ENCODE measurements around the gene BYSL. TPM values are rescaled to one million over a fixed set of nuclear protein-coding genes. Genes with fewer than 3 reads are reported as not detected.

Gene BYSL
- total RNA-seq, 2 experiments from 2014 or later = 46.6 to 51.0 TPM

DNA sequence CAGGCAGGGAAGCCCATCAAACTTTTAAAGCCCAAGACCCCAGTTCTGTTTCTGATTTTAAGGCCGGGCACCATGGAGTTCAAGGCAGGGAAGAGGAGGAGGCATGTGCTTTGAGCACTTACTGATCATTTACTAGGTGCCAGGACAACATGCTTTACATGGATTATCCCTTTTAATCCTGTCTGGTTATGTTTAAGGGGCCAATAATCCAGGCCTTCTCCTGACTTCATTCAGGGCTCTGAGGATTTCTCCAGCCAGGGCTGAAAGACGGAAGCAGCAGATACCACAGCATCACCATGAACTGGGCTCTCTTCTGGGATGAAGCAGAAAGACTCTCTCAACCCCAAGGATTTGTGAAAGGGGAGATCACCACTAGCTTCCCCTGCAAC lies 16.2 kb downstream of the BYSL start:
- intact Hi-C loops (cut with micrococcal nuclease) = loop anchor here (2.0 to 5.0 kb wide), 2 partner anchors 43 to 150 kb away; partner anchors contain the start of genes TOMM6 and USP49
- POLR2A ChIA-PET = interaction anchor here (1.7 to 12.8 kb wide), 3 partner anchors 17 to 114 kb away, joined by 6 to 177 read pairs (median 6); partner anchors contain the start of genes MED20 and TAF8
- Mint-ChIP-seq H3K36me3 (peaks cover 74% of the 10 kb centered on the region), H3K9me3 (no peaks in the 10 kb centered on the region), H3K4me1 (ENCODE audit: low read depth) (peaks cover 53% of the 10 kb centered on the region), H3K27ac (peak overlapping the region; percentile 90), H3K27me3 (no peaks in the 10 kb centered on the region), H3K4me3 (peak overlapping the region; percentile 99)
- CTCF ChIA-PET = interaction anchor here (1.0 to 18.7 kb wide), 8 partner anchors 16 to 150 kb away, joined by 3 to 470 read pairs (median 6); partner anchors contain the start of genes BYSL, MED20, TAF8 and TOMM6
- DNase-seq = no peak

DNA sequence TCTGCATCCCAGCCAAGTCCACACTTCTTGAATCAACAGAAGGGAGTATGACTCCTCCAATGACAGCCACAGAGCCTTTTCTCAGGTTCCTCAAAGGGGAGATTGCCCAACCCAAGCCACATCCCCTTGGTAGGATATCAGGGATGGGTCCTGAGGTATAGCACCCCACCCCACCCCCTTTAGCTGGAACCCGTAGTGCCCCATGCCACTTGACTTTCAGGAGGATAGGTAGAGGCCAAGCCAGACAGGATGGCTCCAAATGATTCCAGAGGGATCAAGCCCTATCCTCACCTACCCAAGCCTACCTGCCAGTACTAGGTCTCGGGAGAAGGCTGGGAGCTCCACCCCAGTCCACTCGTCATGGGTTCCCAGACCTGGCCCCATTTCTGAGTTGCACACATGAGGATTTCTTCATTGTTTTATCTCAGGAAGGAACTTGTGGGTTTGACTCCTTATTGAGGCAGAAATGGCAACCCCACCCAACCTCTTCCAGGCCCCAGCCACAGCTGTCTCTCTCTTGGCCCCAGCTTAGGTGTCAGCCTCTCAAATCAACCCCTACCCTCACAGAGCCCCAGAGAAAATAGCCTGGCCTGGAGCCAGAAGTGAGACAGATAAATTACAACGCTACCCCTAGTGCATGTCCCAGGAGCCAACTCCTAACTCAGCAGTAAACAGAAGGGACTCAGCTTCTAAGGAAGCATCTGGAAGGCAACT lies 16.7 kb downstream of the BYSL start:
- Mint-ChIP-seq H3K27me3 (no peaks in the 10 kb centered on the region), H3K4me3 (peak overlapping the region; percentile 99), H3K4me1 (ENCODE audit: low read depth) (peaks cover 53% of the 10 kb centered on the region), H3K9me3 (no peaks in the 10 kb centered on the region), H3K36me3 (peaks cover 70% of the 10 kb centered on the region), H3K27ac (peak overlapping the region; percentile 90)
- ChIA-PET CTCF (interaction anchor here (1.0 to 18.7 kb wide), 9 partner anchors 8 to 150 kb away, joined by 3 to 470 read pairs (median 7); partner anchors contain the start of genes BYSL, MED20, TAF8 and TOMM6), POLR2A (interaction anchor here (1.6 to 12.8 kb wide), 5 partner anchors 17 to 113 kb away, joined by 6 to 177 read pairs (median 11); partner anchors contain the start of genes BYSL, MED20 and TAF8)
- intact Hi-C loops (cut with micrococcal nuclease) = loop anchor here (2.0 to 5.0 kb wide), 2 partner anchors 43 to 151 kb away; partner anchors contain the start of genes TOMM6 and USP49
- DNase-seq = peak; percentile 48

DNA sequence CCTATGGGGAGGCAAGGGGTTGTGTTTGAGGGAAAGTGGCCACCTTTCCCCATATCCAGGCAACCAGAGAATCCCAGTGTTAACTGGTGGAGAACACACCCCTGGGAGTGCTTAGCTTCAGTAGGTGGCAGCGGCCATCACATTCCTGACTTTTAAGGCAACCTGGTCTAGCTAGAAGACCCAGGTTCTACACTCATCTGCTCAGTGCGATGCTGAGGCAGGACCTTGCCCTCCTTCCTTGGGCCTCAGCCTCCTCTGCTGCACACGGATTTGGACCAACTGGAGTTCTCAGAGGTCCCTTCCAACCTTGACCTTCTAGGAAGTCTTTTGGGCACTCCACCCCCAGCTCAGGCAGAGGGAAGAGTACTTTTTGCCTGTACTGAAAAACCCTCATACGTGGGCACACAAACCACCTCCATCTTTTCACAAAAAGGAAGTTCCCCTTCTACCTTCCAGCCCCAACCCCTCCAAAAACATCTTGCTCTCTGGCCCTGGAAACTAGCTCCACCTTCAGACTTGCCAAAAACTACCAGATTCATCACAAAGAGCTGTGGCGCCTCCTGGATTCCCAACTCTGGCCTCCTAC lies 17.4 kb downstream of the BYSL start:
- H3K36me3 Mint-ChIP-seq = peaks cover 69% of the 10 kb centered on the region
- intact Hi-C loops (cut with micrococcal nuclease) = loop anchor here (5.0 kb wide), 1 partner anchor 151 kb away; the partner anchor contains the start of gene TOMM6
- H3K4me1 Mint-ChIP-seq (ENCODE audit: low read depth) = peaks cover 55% of the 10 kb centered on the region
- no peak for DNase-seq
- H3K9me3 Mint-ChIP-seq = no peaks in the 10 kb centered on the region
- CTCF ChIA-PET = interaction anchor here (0.7 to 18.7 kb wide), 13 partner anchors 8 to 151 kb away, joined by 3 to 470 read pairs (median 5); partner anchors contain the start of genes BYSL, MED20, TAF8 and TOMM6
- H3K27me3 Mint-ChIP-seq = no peaks in the 10 kb centered on the region
- peak overlapping the region; percentile 90 for H3K27ac Mint-ChIP-seq
- H3K4me3 Mint-ChIP-seq = peak overlapping the region; percentile 99
- POLR2A ChIA-PET = interaction anchor here (0.5 to 12.8 kb wide), 10 partner anchors 12 to 113 kb away, joined by 3 to 177 read pairs (median 6); partner anchors contain the start of genes BYSL, MED20 and TAF8

DNA sequence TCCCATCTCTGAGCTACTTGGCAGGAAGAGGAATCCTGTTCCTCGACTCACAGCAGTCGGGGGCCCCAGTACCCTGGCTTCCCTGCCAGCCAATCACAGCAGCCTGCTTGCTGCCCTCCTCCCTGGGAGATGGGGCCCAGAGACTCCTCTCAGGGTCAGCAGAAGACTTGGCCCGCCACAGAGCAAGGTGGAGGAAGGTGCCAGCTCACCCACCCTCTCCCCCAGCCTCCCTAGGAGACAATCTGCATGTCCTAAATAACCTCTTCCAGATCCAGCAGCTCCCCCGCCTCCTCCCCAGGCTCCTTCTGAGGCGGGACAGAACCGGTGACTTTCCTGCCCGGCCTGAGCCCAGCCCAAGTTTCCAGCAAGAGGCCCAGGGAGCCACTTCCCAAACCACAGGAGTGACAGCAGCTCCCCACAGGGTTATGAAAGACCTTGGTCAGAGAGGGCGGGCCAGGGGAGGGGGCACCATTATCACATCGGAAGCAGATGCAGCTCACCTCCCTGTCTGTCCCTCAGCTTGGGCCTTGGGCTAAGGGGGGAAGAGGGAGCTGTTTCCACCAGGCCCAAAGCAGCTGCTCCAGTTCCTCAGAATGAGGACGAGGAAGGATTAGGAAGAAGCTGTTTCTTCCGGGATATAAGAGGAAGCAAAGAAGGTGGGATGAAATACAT lies 18.0 kb downstream of the BYSL start:
- POLR2A ChIA-PET = interaction anchor here (0.7 to 12.8 kb wide), 12 partner anchors 9 to 112 kb away, joined by 3 to 177 read pairs (median 5); partner anchors contain the start of genes BYSL, MED20 and TAF8
- H3K27me3 Mint-ChIP-seq = no peaks in the 10 kb centered on the region
- CTCF ChIA-PET = interaction anchor here (0.7 to 18.7 kb wide), 16 partner anchors 9 to 165 kb away, joined by 3 to 470 read pairs (median 5); partner anchors contain the start of genes BYSL, MED20 and TAF8
- DNase-seq = peak; percentile 70
- peaks cover 55% of the 10 kb centered on the region for H3K4me1 Mint-ChIP-seq (ENCODE audit: low read depth)
- H3K9me3 Mint-ChIP-seq = no peaks in the 10 kb centered on the region
- H3K27ac Mint-ChIP-seq = peak overlapping the region; percentile 90
- H3K36me3 Mint-ChIP-seq = peaks cover 62% of the 10 kb centered on the region
- intact Hi-C loops (cut with micrococcal nuclease) = loop anchor here (5.0 kb wide), 1 partner anchor 152 kb away; the partner anchor contains the start of gene TOMM6
- H3K4me3 Mint-ChIP-seq = peak overlapping the region; percentile 99

DNA sequence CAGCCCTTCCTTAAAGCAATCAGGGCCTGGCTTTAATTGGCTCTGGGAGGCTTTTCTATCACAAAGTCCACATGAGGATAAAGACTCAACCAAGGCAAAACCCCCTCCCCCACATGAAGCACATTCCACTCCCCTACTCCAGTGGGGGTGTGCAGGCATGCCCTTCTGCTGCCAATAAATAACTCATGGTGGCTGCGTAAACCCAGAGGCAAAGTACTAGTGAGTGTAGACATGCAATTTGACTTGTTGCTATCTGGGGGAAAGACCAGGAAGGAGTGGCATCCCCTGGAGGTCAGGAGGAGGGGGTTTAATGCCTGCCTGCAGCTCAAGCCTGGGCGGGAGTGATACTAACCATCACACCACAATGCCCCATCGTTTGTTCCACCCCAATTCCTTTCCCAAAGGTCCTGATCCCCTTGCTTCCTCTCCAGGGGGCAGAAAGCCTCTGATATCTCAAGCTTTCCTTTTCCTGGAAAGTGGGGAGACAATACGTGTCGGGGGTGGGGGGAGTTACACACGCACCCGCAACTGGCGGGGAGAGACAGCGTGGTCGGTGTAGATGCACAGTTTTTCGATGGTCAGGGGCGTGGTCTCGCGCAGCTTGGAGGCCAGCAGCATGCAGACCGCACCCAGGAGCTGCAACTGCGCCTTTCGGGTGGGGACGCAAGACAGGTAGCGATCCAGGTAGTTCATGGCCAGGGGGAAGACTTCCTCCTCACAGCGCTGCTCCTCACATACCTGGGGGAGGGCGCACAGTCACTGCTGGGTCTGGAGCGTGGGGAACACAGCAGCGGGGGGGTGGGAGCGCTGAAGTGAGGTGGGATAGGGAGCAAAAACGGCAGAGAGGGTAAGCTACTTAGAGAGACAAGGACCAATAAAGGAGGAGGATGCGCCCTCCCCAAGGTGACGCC lies 18.8 kb downstream of the BYSL start:
- CTCF ChIA-PET = interaction anchor here (0.8 to 18.7 kb wide), 14 partner anchors 13 to 164 kb away, joined by 3 to 470 read pairs (median 4); partner anchors contain the start of genes BYSL, MED20 and TAF8
- peak overlapping the region; percentile 99 for H3K4me3 Mint-ChIP-seq
- no peaks in the 10 kb centered on the region for H3K9me3 Mint-ChIP-seq
- POLR2A ChIA-PET = interaction anchor here (0.7 to 12.8 kb wide), 13 partner anchors 9 to 110 kb away, joined by 3 to 177 read pairs (median 4); partner anchors contain the start of genes BYSL and MED20
- peaks cover 54% of the 10 kb centered on the region for H3K4me1 Mint-ChIP-seq (ENCODE audit: low read depth)
- H3K27ac Mint-ChIP-seq = peak overlapping the region; percentile 90
- peak; percentile 66 for DNase-seq
- intact Hi-C loops (cut with micrococcal nuclease) = loop anchor here (5.0 kb wide), 2 partner anchors 37 to 153 kb away; partner anchors contain the start of gene TOMM6
- H3K36me3 Mint-ChIP-seq = peaks cover 54% of the 10 kb centered on the region
- H3K27me3 Mint-ChIP-seq = no peaks in the 10 kb centered on the region

DNA sequence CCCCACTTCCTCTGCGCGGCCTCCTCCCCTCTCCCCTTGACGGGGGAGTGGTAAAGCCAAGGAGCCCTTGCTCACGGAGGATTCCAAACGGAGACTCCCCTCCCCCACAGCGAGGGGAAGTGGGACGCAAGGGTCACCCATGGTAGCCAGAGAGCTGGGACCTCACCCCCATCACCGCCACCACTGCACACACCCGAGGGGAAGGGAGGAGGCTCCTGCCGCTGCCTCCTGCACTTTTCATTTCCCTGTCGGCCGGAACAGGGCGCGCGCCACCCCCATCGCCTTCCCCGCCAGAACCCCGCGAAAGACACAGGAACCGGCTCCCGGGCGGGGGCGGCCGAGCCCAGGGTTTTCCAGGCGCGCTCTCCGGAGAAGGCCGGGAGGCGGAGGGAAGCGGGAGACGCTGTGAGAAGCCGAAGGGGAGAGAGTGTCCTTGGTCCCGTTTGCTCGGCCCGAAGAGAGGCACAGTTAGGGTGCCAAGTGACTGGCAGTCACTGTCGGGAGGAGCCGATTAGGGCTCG lies 19.5 kb downstream of the BYSL start:
- H3K27me3 Mint-ChIP-seq = no peaks in the 10 kb centered on the region
- ChIA-PET CTCF (interaction anchor here (1.1 to 18.7 kb wide), 6 partner anchors 10 to 164 kb away, joined by 3 to 470 read pairs (median 5); partner anchors contain the start of genes BYSL, MED20 and TAF8), POLR2A (interaction anchor here (1.0 to 12.8 kb wide), 8 partner anchors 17 to 109 kb away, joined by 4 to 177 read pairs (median 6); partner anchors contain the start of genes BYSL, MED20 and TAF8)
- peak; percentile 71 for DNase-seq
- intact Hi-C loops (cut with micrococcal nuclease) = loop anchor here (1.0 to 5.0 kb wide), 2 partner anchors 20 to 36 kb away; partner anchors contain the start of genes BYSL and MED20
- peaks cover 51% of the 10 kb centered on the region for H3K36me3 Mint-ChIP-seq
- peak overlapping the region; percentile 90 for H3K27ac Mint-ChIP-seq
- peak overlapping the region; percentile 99 for H3K4me3 Mint-ChIP-seq
- peaks cover 54% of the 10 kb centered on the region for H3K4me1 Mint-ChIP-seq (ENCODE audit: low read depth)
- no peaks in the 10 kb centered on the region for H3K9me3 Mint-ChIP-seq

DNA sequence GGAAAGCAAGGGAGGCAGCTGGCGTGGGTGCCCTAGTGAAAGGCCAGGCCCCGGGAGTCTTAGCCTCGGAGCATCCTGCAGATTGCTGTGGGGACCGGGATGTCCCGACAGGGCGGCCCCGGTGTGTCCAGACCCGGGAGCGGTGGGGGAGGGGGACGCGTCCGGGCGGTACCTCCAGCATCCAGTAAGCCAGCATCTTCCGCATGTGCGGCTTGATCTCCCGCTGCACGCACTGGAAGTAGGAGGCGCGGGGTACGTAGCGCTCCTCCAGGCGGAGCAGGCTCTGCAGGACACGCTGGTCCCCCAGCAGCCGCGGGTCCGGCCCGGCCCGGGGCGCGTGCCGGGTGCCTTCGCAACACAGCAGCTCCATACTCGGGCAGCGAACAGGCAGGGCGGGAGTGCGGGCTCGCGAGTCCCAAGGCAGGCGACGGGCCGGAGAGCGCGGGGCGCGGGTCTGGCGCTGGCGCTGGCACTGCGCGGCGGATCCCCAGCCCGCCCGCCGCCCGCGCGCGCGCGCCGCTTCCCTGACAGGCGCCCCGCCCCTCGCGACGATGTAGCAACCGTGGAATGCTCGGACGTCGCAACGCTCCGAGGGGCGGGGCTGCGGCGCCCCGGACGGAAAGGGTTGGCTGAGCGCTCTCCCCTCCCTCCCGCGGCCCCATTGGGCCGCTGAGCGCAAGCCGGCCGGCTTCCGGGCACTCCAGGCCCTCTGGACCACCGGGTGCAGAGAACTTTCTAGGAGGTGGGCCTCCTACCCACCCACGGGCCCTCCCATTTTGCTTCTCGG lies 20.2 kb downstream of the BYSL start, which contains the start of gene CCND3:
CCND3 (minus strand) TSS at position 529 of the 787 bp plus-strand sequence; CDS start at position 370, 159 bp downstream.
- POLR2A ChIA-PET = interaction anchor here (0.9 to 12.8 kb wide), 13 partner anchors 16 to 154 kb away, joined by 3 to 177 read pairs (median 4); partner anchors contain the start of genes BYSL, MED20, TAF8 and TOMM6
- H3K36me3 Mint-ChIP-seq = peaks cover 45% of the 10 kb centered on the region
- H3K4me1 Mint-ChIP-seq (ENCODE audit: low read depth) = peaks cover 50% of the 10 kb centered on the region
- CTCF ChIA-PET = interaction anchor here (1.0 to 18.7 kb wide), 7 partner anchors 9 to 155 kb away, joined by 3 to 470 read pairs (median 5); partner anchors contain the start of genes BYSL, MED20, TAF8 and TOMM6
- peak within 1 kb of the TSS; percentile 94 for H3K27ac Mint-ChIP-seq
- peak; percentile 94 for DNase-seq
- intact Hi-C loops (cut with micrococcal nuclease) = loop anchor here (1.0 to 5.0 kb wide), 4 partner anchors 17 to 98 kb away; partner anchors contain the start of genes BYSL and MED20
- peak within 1 kb of the TSS; percentile 99 for H3K4me3 Mint-ChIP-seq
- H3K27me3 Mint-ChIP-seq = no peaks in the 10 kb centered on the region
- H3K9me3 Mint-ChIP-seq = no peaks in the 10 kb centered on the region

DNA sequence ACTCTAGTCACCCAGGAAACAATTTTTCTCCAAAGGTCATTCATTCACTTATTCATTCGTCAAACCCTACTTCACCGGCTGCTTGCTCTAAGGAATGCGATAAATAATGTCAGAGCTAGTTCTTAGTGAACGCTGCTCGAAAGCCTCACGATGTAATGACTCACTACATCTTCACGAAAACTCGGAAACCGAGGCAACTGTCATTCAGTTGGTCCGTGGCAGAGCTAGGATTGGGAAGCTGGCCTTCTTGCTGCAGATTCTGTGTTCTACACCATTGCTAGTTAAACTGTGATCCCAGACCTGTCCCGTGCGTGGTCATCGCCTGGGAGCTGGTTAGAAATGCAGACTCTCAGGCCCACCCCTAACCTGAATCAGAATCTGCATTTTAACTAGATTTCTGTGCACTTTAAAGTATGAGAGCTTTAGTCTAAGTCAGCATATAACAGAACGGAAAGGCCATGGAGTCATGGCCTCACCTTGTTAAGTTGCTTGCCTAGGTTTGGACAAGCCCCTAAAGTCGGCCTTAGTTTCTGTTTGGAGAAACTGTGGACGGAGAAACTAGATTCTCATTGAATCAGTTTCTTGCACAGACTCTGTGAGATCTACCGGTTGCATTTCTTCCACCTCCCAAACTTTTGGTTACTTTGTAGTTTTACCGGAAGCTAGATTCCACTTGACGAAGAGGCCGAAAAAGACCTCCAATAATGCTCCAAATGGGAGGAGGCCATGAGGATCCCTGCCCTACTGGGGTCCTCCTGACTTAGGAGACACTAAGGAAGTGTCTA lies 21.0 kb downstream of the BYSL start:
- Mint-ChIP-seq H3K27me3 (no peaks in the 10 kb centered on the region), H3K9me3 (no peaks in the 10 kb centered on the region), H3K4me3 (peak overlapping the region; percentile 81), H3K4me1 (ENCODE audit: low read depth) (peaks cover 43% of the 10 kb centered on the region), H3K36me3 (peaks cover 38% of the 10 kb centered on the region), H3K27ac (peak overlapping the region; percentile 94)
- no peak for DNase-seq
- POLR2A ChIA-PET = interaction anchor here (0.9 to 12.8 kb wide), 12 partner anchors 15 to 155 kb away, joined by 3 to 177 read pairs (median 4); partner anchors contain the start of genes BYSL, MED20, TAF8 and TOMM6
- intact Hi-C loops (cut with micrococcal nuclease) = loop anchor here (1.0 to 5.0 kb wide), 3 partner anchors 16 to 97 kb away; no protein-coding TSS in a partner anchor
- CTCF ChIA-PET = interaction anchor here (0.6 to 18.7 kb wide), 8 partner anchors 8 to 207 kb away, joined by 3 to 470 read pairs (median 4); partner anchors contain the start of genes BYSL, MED20, TAF8 and TFEB
